HCT116 (cell line): ENCODE results near the gene TRIM72. TPM values are rescaled to one million over a fixed set of nuclear protein-coding genes. Genes with fewer than 3 reads are reported as not detected.
A peak's percentile ranks its signal among the peaks of the same experiment; 100 is the strongest.

Experiments
- ATAC-seq: fragments of 200-7000 bp; cut with Tn5 transposase; 2 replicates; pipeline ENCODE4 v1.9.1; 2020; ENCODE audit warnings: mild to moderate bottlenecking, moderate library complexity
- BruUV-seq: library from RNA; stranded (reverse); fragments of 400-500 nt; replicated peaks from 2 replicates; lab custom pipeline; 2021; lab: Mats Ljungman, UMichigan
- CTCF ChIA-PET: fragments of 300-600 bp; sonication (Branson Sonifier 250); formaldehyde crosslinking; loops from one replicate; lab custom pipeline; 2021; ENCODE audit warnings: antibody characterized with exemption; lab: Charles Lee
- POLR2A ChIA-PET: fragments of 300-600, 350-600 bp; sonication (Branson Sonifier 250); formaldehyde crosslinking; loops from one replicate; lab custom pipeline; 2021; ENCODE audit warnings: antibody characterized with exemption; lab: Charles Lee
- RAD21 ChIA-PET, 2 experiments: fragments of 300-600 bp; sonication (Branson Sonifier 250); formaldehyde crosslinking; loops; one replicate each; lab custom pipeline; 2023; ENCODE audit warnings: low total read pairs in 2 of 2; ENCODE audit not compliant: uncharacterized antibody in 2 of 2, unreplicated experiment in 2 of 2, low non-redundant PET in 1 of 2; lab: Charles Lee
- DNase-seq: peaks from one replicate; pipeline ENCODE4 v3.0.0-alpha.2; 2010; ENCODE audit warnings: low read depth, low spot score
- H2AFZ ChIP-seq: fragments of 200-600 bp; shearing (Covaris generic), sonication (generic); 2 replicates; pipeline ENCODE4 v1.6.1; 2017; ENCODE audit warnings: low read depth, mixed run types, mixed read lengths, antibody characterized with exemption, low read length; ENCODE audit not compliant: poor library complexity, severe bottlenecking
- H3K27ac ChIP-seq: 2 replicates; pipeline ENCODE4 v1.5.1; 2012; ENCODE audit warnings: low read depth, low read length
- H3K27me3 ChIP-seq: fragments of 200-600 bp; sonication (generic); 2 replicates; pipeline ENCODE4 v1.6.1; 2016; ENCODE audit warnings: mixed run types, low read length, mixed read lengths; ENCODE audit not compliant: insufficient read depth
- H3K36me3 ChIP-seq, 2 experiments: fragments of 200-500 bp in 1 of 2; fragments of 200-600 bp in 1 of 2; sonication (Bioruptor generic) in 1 of 2; sonication (generic) in 1 of 2; 2 replicates each; pipeline versions ENCODE4 v1.5.1 to v1.6.1; 2014 to 2016; ENCODE audit warnings: low read length in 2 of 2, inconsistent platforms in 1 of 2, mixed read lengths in 1 of 2, mixed run types in 1 of 2; ENCODE audit not compliant: insufficient read depth in 2 of 2, control insufficient read depth in 1 of 2
- H3K4me1 ChIP-seq, 2 experiments: fragments of 200-600 bp in 1 of 2; sonication (generic) in 1 of 2; 2 replicates each; pipeline versions ENCODE4 v1.5.1 to v1.6.1; 2012 to 2017; ENCODE audit warnings: low read length in 2 of 2, inconsistent platforms in 1 of 2, mild to moderate bottlenecking in 1 of 2, mixed read lengths in 1 of 2, mixed run types in 1 of 2, moderate library complexity in 1 of 2; ENCODE audit not compliant: insufficient read depth in 2 of 2, control insufficient read depth in 1 of 2
- H3K4me2 ChIP-seq: fragments of 200-600 bp; sonication (generic); 2 replicates; pipeline ENCODE4 v1.6.1; 2017; ENCODE audit warnings: mixed run types, low read length, mixed read lengths
- H3K4me3 ChIP-seq, 2 experiments: fragments of 200-600 bp in 1 of 2; sonication (generic) in 1 of 2; replicated peaks in 1 of 2; 2 replicates each; pipeline ENCODE4 v1.5.1; 2011 to 2016; ENCODE audit warnings: low read length in 2 of 2, control low read depth in 1 of 2, low read depth in 1 of 2, mild to moderate bottlenecking in 1 of 2, mixed read lengths in 1 of 2, mixed run types in 1 of 2
- H3K79me2 ChIP-seq: fragments of 200-600 bp; sonication (generic); 2 replicates; pipeline ENCODE4 v1.6.1; 2017; ENCODE audit warnings: mild to moderate bottlenecking, mixed run types, low read length, moderate library complexity, mixed read lengths; ENCODE audit not compliant: insufficient read depth
- H3K9ac ChIP-seq: fragments of 200-600 bp; sonication (generic); 2 replicates; pipeline ENCODE4 v1.6.1; 2016; ENCODE audit warnings: low read length, mixed read lengths
- H3K9me2 ChIP-seq: fragments of 200-600 bp; sonication (generic), shearing (Covaris generic); 2 replicates; pipeline ENCODE4 v1.6.1; 2017; ENCODE audit warnings: mixed run types, mild to moderate bottlenecking, moderate library complexity; ENCODE audit not compliant: insufficient read depth
- H3K9me3 ChIP-seq, 2 experiments: fragments of 200-500 bp in 1 of 2; fragments of 200-600 bp in 1 of 2; sonication (Bioruptor generic) in 1 of 2; sonication (generic) in 1 of 2; 2 replicates each; pipeline ENCODE4 v1.6.1; 2014 to 2017; ENCODE audit warnings: low read length in 2 of 2, mixed read lengths in 2 of 2, inconsistent platforms in 1 of 2, low read depth in 1 of 2, mild to moderate bottlenecking in 1 of 2, mixed run types in 1 of 2, moderate library complexity in 1 of 2; ENCODE audit not compliant: control insufficient read depth in 1 of 2, insufficient read depth in 1 of 2
- H4K20me1 ChIP-seq: fragments of 200-600 bp; sonication (generic), shearing (Covaris generic); 2 replicates; pipeline ENCODE4 v1.6.1; 2017; ENCODE audit warnings: mixed run types, mild to moderate bottlenecking, moderate library complexity; ENCODE audit not compliant: insufficient read depth
- CBX3 ChIP-seq: IDR thresholded peaks from 2 replicates; pipeline ENCODE4 v1.6.1; 2012; ENCODE audit warnings: low read depth
- CTCF ChIP-seq, 3 experiments: fragments of 200-600 bp in 1 of 3; sonication (generic) in 1 of 3; IDR thresholded peaks in 2 of 3; conservative IDR thresholded peaks in 1 of 3; 2 replicates each; pipeline ENCODE4 v1.5.1; 2012 to 2017; ENCODE audit warnings: low read depth in 2 of 3, low read length in 2 of 3, antibody characterized with exemption in 1 of 3, borderline replicate concordance in 1 of 3, control low read depth in 1 of 3, mild to moderate bottlenecking in 1 of 3, mixed read lengths in 1 of 3, mixed run types in 1 of 3, moderate library complexity in 1 of 3; ENCODE audit not compliant: insufficient read depth in 1 of 3
- EGR1 ChIP-seq: IDR thresholded peaks from 2 replicates; pipeline ENCODE4 v1.6.1; 2012; ENCODE audit warnings: low read depth
- ELF1 ChIP-seq: IDR thresholded peaks from 2 replicates; pipeline ENCODE4 v1.6.1; 2012; ENCODE audit warnings: low read depth, borderline replicate concordance
- EZH2phosphoT487 ChIP-seq: fragments of 200-600 bp; IDR thresholded peaks from 2 replicates; pipeline ENCODE4 v1.6.1; 2018; ENCODE audit warnings: antibody characterized with exemption, borderline replicate concordance
- FOSL1 ChIP-seq: IDR thresholded peaks from 2 replicates; pipeline ENCODE4 v1.6.1; 2012; ENCODE audit warnings: low read depth
- MAX ChIP-seq: IDR thresholded peaks from 2 replicates; pipeline ENCODE4 v1.6.1; 2012
- POLR2A ChIP-seq: IDR thresholded peaks from 2 replicates; pipeline ENCODE4 v1.7.0; 2011; ENCODE audit warnings: borderline replicate concordance; ENCODE audit not compliant: insufficient read depth, insufficient read length; ENCODE audit errors: extremely low read depth
- RAD21 ChIP-seq: IDR thresholded peaks from 2 replicates; pipeline ENCODE4 v1.6.1; 2012; ENCODE audit warnings: low read depth, mild to moderate bottlenecking
- SP1 ChIP-seq: IDR thresholded peaks from 2 replicates; pipeline ENCODE4 v1.6.1; 2012; ENCODE audit warnings: low read depth
- TCF7L2 ChIP-seq: IDR thresholded peaks from 2 replicates; pipeline ENCODE4 v1.7.0; 2011; ENCODE audit warnings: borderline replicate concordance, inconsistent platforms; ENCODE audit not compliant: insufficient read depth, insufficient read length; ENCODE audit errors: extremely low read depth
- YY1 ChIP-seq: IDR thresholded peaks from 2 replicates; pipeline ENCODE4 v1.6.1; 2011; ENCODE audit warnings: low read length, low read depth, moderate library complexity, mild to moderate bottlenecking; ENCODE audit not compliant: insufficient replicate concordance; ENCODE audit errors: extremely low read depth
- ZBTB33 ChIP-seq: IDR thresholded peaks from 2 replicates; pipeline ENCODE4 v1.6.1; 2011; ENCODE audit warnings: mild to moderate bottlenecking, low read length, moderate library complexity; ENCODE audit not compliant: insufficient replicate concordance; ENCODE audit errors: extremely low read depth
- ZFX ChIP-seq: fragments of 450-650 bp; IDR thresholded peaks from 2 replicates; pipeline ENCODE4 v1.6.1; 2017
- intact Hi-C: fragments of 100-400 bp; cut with micrococcal nuclease; formaldehyde crosslinking; loops from 2 replicates; pipeline ENCODE4 v1.10.0; 2022
- total RNA-seq: library from RNA; stranded (reverse); gene quantifications from one replicate; pipeline ENCODE4 v1.2.1, GENCODE V29; 2021; ENCODE audit not compliant: unreplicated experiment
- TF ChIP-seq, protein P1 (sequence below): IDR thresholded peaks from 2 replicates; pipeline ENCODE4 v1.6.1; 2012

Gene TRIM72
- total RNA-seq, 1 experiment from 2014 or later, result 43.8 TPM

- RAD21 ChIA-PET, result no interaction called here
- ATAC-seq, result no peak
Observed at GRCh38 chr16:31216422-31217135, 2.7 kb downstream of the TRIM72 start, which contains the start of gene PYDC1. PYDC1 (minus strand) TSS chr16:31217135; CDS start chr16:31217028, 107 bp downstream.

More at GRCh38 chr16:31216422-31217135, 2.7 kb downstream of the TRIM72 start, which contains the start of gene PYDC1:
- Histone ChIP-seq H3K4me2 (peak within 1 kb of the TSS; percentile 100), H3K27me3 (no peaks in the 10 kb centered on the region), H3K4me3 (peak within 1 kb of the TSS in 1 of 2 experiments; percentile 96; a peak in 1 of 4 replicates), H3K27ac (peak within 1 kb of the TSS; percentile 95; the same call in 1 of the 2 replicates), H3K36me3 (no peaks in the 10 kb centered on the region; a peak in 1 of 4 replicates), H3K9me2 (no peaks in the 10 kb centered on the region), H3K9ac (0 out of 2 replicates have a peak within 1 kb of the TSS, but pooled peaks have one; percentile 89), H2AFZ (no peak within 1 kb of the TSS), H3K9me3 (no peaks in the 10 kb centered on the region), H3K4me1 (peaks cover 9 to 30% of the 10 kb centered on the region in 2 experiments), H4K20me1 (no peaks in the 10 kb centered on the region), H3K79me2 (peaks cover 41% of the 10 kb centered on the region)
- ChIA-PET POLR2A (interaction anchor here (0.6 kb wide), 1 partner anchor 202 kb away, joined by 3 read pairs; no protein-coding TSS in a partner anchor), CTCF (no interaction called here)
- intact Hi-C loops, result loop anchor here (10.0 kb wide), 1 partner anchor 238 kb away; the partner anchor contains the start of gene ARMC5
- BruUV-seq, result no TSS peak
- TF ChIP-seq FOSL1 (no peak), ELF1 (no peak), MAX (no peak), EZH2phosphoT487 (no peak), EGR1 (no peak), ZBTB33 (no peak), RAD21 (no peak), POLR2A (no peak), SP1 (no peak), CTCF (IDR thresholded peaks at IDR 0.05 in 2 of 3, conservative IDR thresholded peaks at IDR 0.05 in 1 of 3; ENCODE audit: borderline replicate concordance in 1 of 3, insufficient read depth in 1 of 3, low read depth in 2 of 3, low read length in 2 of 3) (no peak), ZFX (no peak), CBX3 (no peak), TCF7L2 (no peak), YY1 (no peak)
- TF ChIP-seq, protein P1, sequence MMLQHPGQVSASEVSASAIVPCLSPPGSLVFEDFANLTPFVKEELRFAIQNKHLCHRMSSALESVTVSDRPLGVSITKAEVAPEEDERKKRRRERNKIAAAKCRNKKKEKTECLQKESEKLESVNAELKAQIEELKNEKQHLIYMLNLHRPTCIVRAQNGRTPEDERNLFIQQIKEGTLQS, result no peak
- DNase-seq, result no peak
